ENCODE measurements around the gene LRRC47.

LRRC47 gene

GRCh38 chr1:3779912-3780416 lies 16.3 kb downstream of the LRRC47 start:
- peaks cover 14% of the 10 kb centered on the region for H3K4me1 ChIP-seq (ENCODE audit: control insufficient read depth, low read length)
- H3K4me2 ChIP-seq (ENCODE audit: low read length): no peak overlapping the region
- H3K4me3 ChIP-seq (ENCODE audit: low read length): no peak overlapping the region
- H3K36me3 ChIP-seq (ENCODE audit: control insufficient read depth, low read length): peaks cover 60% of the 10 kb centered on the region
- no peaks in the 10 kb centered on the region for H3K9me3 ChIP-seq (ENCODE audit: control insufficient read depth, insufficient read depth, low read length)
- H3K27ac ChIP-seq (ENCODE audit: low read depth, low read length): no peak overlapping the region
- TF ChIP-seq, protein P1, sequence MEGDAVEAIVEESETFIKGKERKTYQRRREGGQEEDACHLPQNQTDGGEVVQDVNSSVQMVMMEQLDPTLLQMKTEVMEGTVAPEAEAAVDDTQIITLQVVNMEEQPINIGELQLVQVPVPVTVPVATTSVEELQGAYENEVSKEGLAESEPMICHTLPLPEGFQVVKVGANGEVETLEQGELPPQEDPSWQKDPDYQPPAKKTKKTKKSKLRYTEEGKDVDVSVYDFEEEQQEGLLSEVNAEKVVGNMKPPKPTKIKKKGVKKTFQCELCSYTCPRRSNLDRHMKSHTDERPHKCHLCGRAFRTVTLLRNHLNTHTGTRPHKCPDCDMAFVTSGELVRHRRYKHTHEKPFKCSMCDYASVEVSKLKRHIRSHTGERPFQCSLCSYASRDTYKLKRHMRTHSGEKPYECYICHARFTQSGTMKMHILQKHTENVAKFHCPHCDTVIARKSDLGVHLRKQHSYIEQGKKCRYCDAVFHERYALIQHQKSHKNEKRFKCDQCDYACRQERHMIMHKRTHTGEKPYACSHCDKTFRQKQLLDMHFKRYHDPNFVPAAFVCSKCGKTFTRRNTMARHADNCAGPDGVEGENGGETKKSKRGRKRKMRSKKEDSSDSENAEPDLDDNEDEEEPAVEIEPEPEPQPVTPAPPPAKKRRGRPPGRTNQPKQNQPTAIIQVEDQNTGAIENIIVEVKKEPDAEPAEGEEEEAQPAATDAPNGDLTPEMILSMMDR (IDR thresholded peaks at IDR 0.05; ENCODE audit: low read depth, low read length, poor library complexity, severe bottlenecking): no peak
- no peak for TF ChIP-seq EZH2phosphoT487 (IDR thresholded peaks at IDR 0.05; ENCODE audit: borderline replicate concordance, low read length)
- H4K20me1 ChIP-seq (ENCODE audit: control insufficient read depth, insufficient read depth, low read depth, low read length): no peaks in the 10 kb centered on the region
- no peaks in the 10 kb centered on the region for H3K27me3 ChIP-seq (ENCODE audit: control insufficient read depth, low read length)
- no peaks in the 10 kb centered on the region for H3K79me2 ChIP-seq (ENCODE audit: control insufficient read depth, low read length)
- no peaks in the 10 kb centered on the region for H3K9me2 ChIP-seq (replicated peaks; ENCODE audit: control insufficient read depth, low read length)
- H3F3A ChIP-seq (ENCODE audit: control insufficient read depth, insufficient read depth): no peaks in the 10 kb centered on the region

- Histone ChIP-seq H3F3A (ENCODE audit: control insufficient read depth, insufficient read depth) (no peaks in the 10 kb centered on the region), H3K4me1 (ENCODE audit: control insufficient read depth, low read length) (peaks cover 14% of the 10 kb centered on the region), H3K9me2 (replicated peaks; ENCODE audit: control insufficient read depth, low read length) (no peaks in the 10 kb centered on the region), H3K36me3 (ENCODE audit: control insufficient read depth, low read length) (peaks cover 55% of the 10 kb centered on the region), H3K27me3 (ENCODE audit: control insufficient read depth, low read length) (no peaks in the 10 kb centered on the region), H3K4me3 (ENCODE audit: low read length) (no peak overlapping the region), H3K27ac (ENCODE audit: low read depth, low read length) (no peak overlapping the region), H3K4me2 (ENCODE audit: low read length) (no peak overlapping the region), H4K20me1 (ENCODE audit: control insufficient read depth, insufficient read depth, low read depth, low read length) (no peaks in the 10 kb centered on the region), H3K9me3 (ENCODE audit: control insufficient read depth, insufficient read depth, low read length) (no peaks in the 10 kb centered on the region), H3K79me2 (ENCODE audit: control insufficient read depth, low read length) (no peaks in the 10 kb centered on the region)
- TF ChIP-seq, protein P1 (IDR thresholded peaks at IDR 0.05; ENCODE audit: low read depth, low read length, poor library complexity, severe bottlenecking): no peak
- TF ChIP-seq EZH2phosphoT487 (IDR thresholded peaks at IDR 0.05; ENCODE audit: borderline replicate concordance, low read length): no peak
These were observed 16.9 kb downstream of the LRRC47 start for GRCh38 chr1:3779265-3779911.

- Histone ChIP-seq H3K4me1 (ENCODE audit: control insufficient read depth, low read length) (peaks cover 14% of the 10 kb centered on the region), H3K4me2 (ENCODE audit: low read length) (no peak overlapping the region), H3K27ac (ENCODE audit: low read depth, low read length) (no peak overlapping the region), H3K79me2 (ENCODE audit: control insufficient read depth, low read length) (no peaks in the 10 kb centered on the region), H3K9me2 (replicated peaks; ENCODE audit: control insufficient read depth, low read length) (no peaks in the 10 kb centered on the region), H3K27me3 (ENCODE audit: control insufficient read depth, low read length) (peaks cover 6% of the 10 kb centered on the region), H3F3A (ENCODE audit: control insufficient read depth, insufficient read depth) (no peaks in the 10 kb centered on the region), H3K4me3 (ENCODE audit: low read length) (no peak overlapping the region), H3K36me3 (ENCODE audit: control insufficient read depth, low read length) (peaks cover 48% of the 10 kb centered on the region), H3K9me3 (ENCODE audit: control insufficient read depth, insufficient read depth, low read length) (no peaks in the 10 kb centered on the region), H4K20me1 (ENCODE audit: control insufficient read depth, insufficient read depth, low read depth, low read length) (no peaks in the 10 kb centered on the region)
- TF ChIP-seq EZH2phosphoT487 (IDR thresholded peaks at IDR 0.05; ENCODE audit: borderline replicate concordance, low read length): no peak
- TF ChIP-seq, protein P1 (IDR thresholded peaks at IDR 0.05; ENCODE audit: low read depth, low read length, poor library complexity, severe bottlenecking): no peak
These were observed 17.6 kb downstream of the LRRC47 start for GRCh38 chr1:3778590-3779264.

Measured in DOHH2 (cell line).